NCI-H2196 (cell line): ENCODE measurements around the gene RINT1.
A peak's percentile ranks its signal among the peaks of the same experiment; 100 is the strongest.

ENCODE experiments used
- DNase-seq: peaks from one replicate; lab custom pipeline; 2025; ENCODE audit not compliant: unreplicated experiment; lab: John Stamatoyannopoulos, UW

Gene RINT1

GRCh38 chr7:105530546-105530945 is 1.5 kb upstream of the RINT1 start:
- DNase-seq: no peak

- DNase-seq: no peak
These were observed 884 bp downstream of the RINT1 start for GRCh38 chr7:105532709-105533460.

GRCh38 chr7:105538339-105538738 is 6.3 kb downstream of the RINT1 start:
- no peak for DNase-seq

GRCh38 chr7:105559926-105560325 is 27.9 kb downstream of the RINT1 start:
- no peak for DNase-seq

- DNase-seq: no peak
These were observed 33.2 kb downstream of the RINT1 start for GRCh38 chr7:105565190-105565589.

GRCh38 chr7:105567024-105567423 is 35.0 kb downstream of the RINT1 start:
- no peak for DNase-seq

GRCh38 chr7:105567821-105568220 is 35.8 kb downstream of the RINT1 start:
- DNase-seq: no peak

- no peak for DNase-seq
These were observed 39.9 kb downstream of the RINT1 start for GRCh38 chr7:105571891-105572290.

- no peak for DNase-seq
These were observed 45.2 kb downstream of the RINT1 start for GRCh38 chr7:105577251-105577650.

- no peak for DNase-seq
These were observed 46.5 kb downstream of the RINT1 start for GRCh38 chr7:105578496-105578895.

GRCh38 chr7:105580022-105580740 is 48.2 kb downstream of the RINT1 start:
- no peak for DNase-seq

- DNase-seq: peak; percentile 93
These were observed 49.2 kb downstream of the RINT1 start, which contains the start of gene EFCAB10 for GRCh38 chr7:105581066-105581811. EFCAB10 (minus strand) TSS chr7:105581493; CDS start chr7:105581463, 30 bp downstream.

- no peak for DNase-seq
These were observed 51.1 kb downstream of the RINT1 start for GRCh38 chr7:105583061-105583460.

- no peak for DNase-seq
These were observed 52.2 kb downstream of the RINT1 start for GRCh38 chr7:105584165-105584564.

- no peak for DNase-seq
These were observed 54.0 kb downstream of the RINT1 start for GRCh38 chr7:105585850-105586500.

GRCh38 chr7:105587909-105588635 is 56.1 kb downstream of the RINT1 start:
- DNase-seq: no peak

- DNase-seq: peak; percentile 89
These were observed 57.5 kb downstream of the RINT1 start for GRCh38 chr7:105589356-105590077.

- DNase-seq: no peak
These were observed 58.8 kb downstream of the RINT1 start for GRCh38 chr7:105590793-105591192.

- no peak for DNase-seq
These were observed 59.5 kb downstream of the RINT1 start for GRCh38 chr7:105591522-105591921.

GRCh38 chr7:105594034-105594433 is 62.0 kb downstream of the RINT1 start:
- DNase-seq: peak; percentile 86
